Ramos (cell line): Measurements from ENCODE around the gene CEACAM18.
"Not testable (repeated sequence)": the region's sequence is repeated elsewhere in the genome, so short reads cannot be mapped to it uniquely, and the experiment has no call there.

Source experiments
- in situ Hi-C: fragments of 300-500 bp; cut with MboI; formaldehyde crosslinking; loops from one replicate; pipeline ENCODE4 v1.14.3; 2022; ENCODE audit warnings: low sequenced_read_pairs; ENCODE audit not compliant: unreplicated experiment

Gene CEACAM18

GRCh38 chr19:51488491-51488890 is 10.2 kb downstream of the CEACAM18 start:
- in situ Hi-C loops, result no loop called here

GRCh38 chr19:51489113-51489512 is 10.8 kb downstream of the CEACAM18 start:
- in situ Hi-C loops, result no loop called here

- in situ Hi-C loops, result no loop called here
These were observed 12.3 kb downstream of the CEACAM18 start for GRCh38 chr19:51490676-51491075.

- in situ Hi-C loops, result no loop called here
These were observed 13.2 kb downstream of the CEACAM18 start for GRCh38 chr19:51491586-51491985.

- in situ Hi-C loops, result no loop called here
These were observed 15.4 kb downstream of the CEACAM18 start for GRCh38 chr19:51493776-51494175.

- in situ Hi-C loops, result no loop called here
These were observed 19.3 kb downstream of the CEACAM18 start for GRCh38 chr19:51497666-51498065.

- in situ Hi-C loops, result not testable (repeated sequence)
These were observed 22.6 kb downstream of the CEACAM18 start for GRCh38 chr19:51500931-51501330.

GRCh38 chr19:51501594-51502263 is 23.4 kb downstream of the CEACAM18 start, which contains the start of gene SIGLEC12:
SIGLEC12 (minus strand) TSS chr19:51501800; CDS start chr19:51501733, 67 bp downstream.
- in situ Hi-C loops, result no loop called here

- in situ Hi-C loops, result no loop called here
These were observed 25.0 kb downstream of the CEACAM18 start for GRCh38 chr19:51503286-51503817.

- in situ Hi-C loops, result no loop called here
These were observed 25.6 kb downstream of the CEACAM18 start for GRCh38 chr19:51503896-51504295.

GRCh38 chr19:51505904-51506303 is 27.6 kb downstream of the CEACAM18 start:
- in situ Hi-C loops, result no loop called here

- in situ Hi-C loops, result no loop called here
These were observed 28.9 kb downstream of the CEACAM18 start for GRCh38 chr19:51507192-51507591.

- in situ Hi-C loops, result no loop called here
These were observed 29.3 kb downstream of the CEACAM18 start for GRCh38 chr19:51507640-51508058.

GRCh38 chr19:51508059-51508733 is 29.9 kb downstream of the CEACAM18 start:
- in situ Hi-C loops, result no loop called here

GRCh38 chr19:51509823-51510660 is 31.7 kb downstream of the CEACAM18 start:
- in situ Hi-C loops, result no loop called here

GRCh38 chr19:51511353-51511752 is 33.0 kb downstream of the CEACAM18 start:
- in situ Hi-C loops, result no loop called here

GRCh38 chr19:51513968-51514367 is 35.6 kb downstream of the CEACAM18 start:
- in situ Hi-C loops, result no loop called here

GRCh38 chr19:51514866-51515481 is 36.6 kb downstream of the CEACAM18 start:
- in situ Hi-C loops, result no loop called here

GRCh38 chr19:51520728-51521127 is 42.4 kb downstream of the CEACAM18 start:
- in situ Hi-C loops, result no loop called here

GRCh38 chr19:51521357-51521756 is 43.0 kb downstream of the CEACAM18 start:
- in situ Hi-C loops, result no loop called here
